GM12891 (cell line): Measurements from ENCODE around the gene INSIG1.

Experiments
- PAX5 ChIP-seq: IDR thresholded peaks from 2 replicates; pipeline ENCODE4 v1.6.1; 2011; ENCODE audit warnings: low read length, moderate library complexity, mild to moderate bottlenecking; ENCODE audit not compliant: insufficient read depth, severe bottlenecking
- POLR2A ChIP-seq: IDR thresholded peaks from 2 replicates; pipeline ENCODE4 v1.6.1; 2011; ENCODE audit warnings: low read depth, low read length, control low read depth
- POLR2AphosphoS5 ChIP-seq: IDR thresholded peaks from 2 replicates; pipeline ENCODE4 v1.6.1; 2011; ENCODE audit warnings: low read depth, low read length, control low read depth
- SPI1 ChIP-seq: IDR thresholded peaks from 2 replicates; pipeline ENCODE4 v1.6.1; 2011; ENCODE audit warnings: low read depth, low read length, control low read depth
- TAF1 ChIP-seq: IDR thresholded peaks from 2 replicates; pipeline ENCODE4 v1.6.1; 2011; ENCODE audit warnings: low read depth, low read length, control low read depth

- TF ChIP-seq TAF1 (no peak), POLR2AphosphoS5 (no peak), POLR2A (no peak), SPI1 (no peak), PAX5 (no peak)
Observed at GRCh38 chr7:155311826-155312537, 14.3 kb downstream of the INSIG1 start.
